GM23248 (cell line): ENCODE results near the gene STRADB. TPM values are rescaled to one million over a fixed set of nuclear protein-coding genes. Genes with fewer than 3 reads are reported as not detected.

Experiments used
- DNase-seq: peaks from one replicate; pipeline ENCODE4 v3.0.0-alpha.2; 2015
- H2AFZ ChIP-seq: fragments of 200-600 bp; sonication (generic); 2 replicates; pipeline ENCODE4 v1.6.1; 2016; ENCODE audit warnings: antibody characterized with exemption
- H3F3A ChIP-seq: fragments of 200-600 bp; sonication (generic); 2 replicates; pipeline ENCODE4 v1.6.1; 2016; ENCODE audit warnings: mild to moderate bottlenecking, antibody characterized with exemption, mixed run types; ENCODE audit not compliant: insufficient read depth
- H3K27ac ChIP-seq: fragments of 200-600 bp; sonication (generic); 2 replicates; pipeline ENCODE4 v1.5.1; 2016; ENCODE audit warnings: mild to moderate bottlenecking
- H3K27me3 ChIP-seq: fragments of 200-600 bp; sonication (generic); replicated peaks from 2 replicates; pipeline ENCODE4 v1.6.1; 2016; ENCODE audit warnings: mild to moderate bottlenecking; ENCODE audit not compliant: insufficient read depth
- H3K36me3 ChIP-seq: fragments of 200-600 bp; sonication (generic); 2 replicates; pipeline ENCODE4 v1.6.1; 2016; ENCODE audit warnings: low read depth, mild to moderate bottlenecking
- H3K4me1 ChIP-seq: fragments of 200-600 bp; sonication (generic); 2 replicates; pipeline ENCODE4 v1.6.1; 2016; ENCODE audit warnings: mild to moderate bottlenecking; ENCODE audit not compliant: insufficient read depth
- H3K4me2 ChIP-seq: fragments of 200-600 bp; sonication (generic); one replicate; pipeline ENCODE4 v1.6.1; 2016; ENCODE audit warnings: mild to moderate bottlenecking; ENCODE audit not compliant: unreplicated experiment
- H3K4me3 ChIP-seq: fragments of 200-600 bp; sonication (generic); 2 replicates; pipeline ENCODE4 v1.5.1; 2016; ENCODE audit warnings: mild to moderate bottlenecking
- H3K79me2 ChIP-seq: fragments of 200-600 bp; sonication (generic); 2 replicates; pipeline ENCODE4 v1.6.1; 2016; ENCODE audit warnings: mild to moderate bottlenecking; ENCODE audit not compliant: insufficient read depth
- H3K9ac ChIP-seq: fragments of 200-600 bp; sonication (generic); 2 replicates; pipeline ENCODE4 v1.6.1; 2016; ENCODE audit warnings: mild to moderate bottlenecking
- H3K9me2 ChIP-seq: fragments of 200-600 bp; sonication (generic); 2 replicates; pipeline ENCODE4 v1.6.1; 2016; ENCODE audit warnings: mixed run types, mild to moderate bottlenecking, moderate library complexity; ENCODE audit not compliant: insufficient read depth
- H3K9me3 ChIP-seq: fragments of 200-600 bp; sonication (generic); one replicate; pipeline ENCODE4 v1.6.1; 2017; ENCODE audit warnings: low read depth
- H4K20me1 ChIP-seq: fragments of 200-600 bp; sonication (generic); 2 replicates; pipeline ENCODE4 v1.6.0; 2016; ENCODE audit not compliant: insufficient read depth
- EZH2 ChIP-seq: fragments of 200-600 bp; sonication (generic); IDR thresholded peaks from 2 replicates; pipeline ENCODE4 v1.6.1; 2018; ENCODE audit warnings: antibody characterized with exemption, mild to moderate bottlenecking; ENCODE audit not compliant: insufficient read depth, poor library complexity, severe bottlenecking
- EZH2phosphoT487 ChIP-seq: fragments of 200-600 bp; sonication (generic); IDR thresholded peaks from 2 replicates; pipeline ENCODE4 v1.6.1; 2018; ENCODE audit warnings: antibody characterized with exemption, moderate library complexity, mild to moderate bottlenecking, low read depth; ENCODE audit not compliant: insufficient read depth
- WGBS, 2 experiments: methylation state at CpG; one replicate each; pipeline ENCODE4 v1.1.6; 2015 to 2017; ENCODE audit warnings: low lambda C conversion rate in 2 of 2, low coverage in 1 of 2; ENCODE audit errors: missing lambda C conversion rate in 2 of 2; 5-methylcytosine and 5-hydroxymethylcytosine counted together
- in situ Hi-C: fragments of 300-500 bp; cut with MboI; formaldehyde crosslinking; loops from 2 replicates; pipeline ENCODE4 v1.15.0; 2020
- polyA plus RNA-seq: library from polyadenylated mRNA; unstranded; fragments of >200 nt; fragmentation: Nextera tagmentation; extraction: Ambion mirVana; gene quantifications from 2 replicates; pipeline ENCODE4 v1.2.1, GENCODE V29; 2016
- total RNA-seq: library from RNA; depleted of rRNA; stranded (reverse); fragments of >200 nt; shearing (Covaris generic); gene quantifications from 2 replicates; pipeline ENCODE4 v1.2.3, GENCODE V29; 2014

The STRADB gene
- total and polyA plus RNA-seq, 2 experiments from 2014 or later: 21.2 to 33.7 TPM

- no peak overlapping the region for H3K9ac ChIP-seq
- no peaks in the 10 kb centered on the region for H3K27me3 ChIP-seq
- H3F3A ChIP-seq: no peaks in the 10 kb centered on the region; the same call in 1 of the 2 replicates
- H4K20me1 ChIP-seq: 0 out of 2 replicates have a peak, but pooled peaks cover 4% of the 10 kb centered on the region
- H3K27ac ChIP-seq: no peak overlapping the region
- TF ChIP-seq EZH2 (no peak), EZH2phosphoT487 (no peak)
- H3K79me2 ChIP-seq: no peaks in the 10 kb centered on the region
- no peak overlapping the region for H3K4me3 ChIP-seq
- H3K36me3 ChIP-seq: peaks cover 25% of the 10 kb centered on the region
- no peak overlapping the region for H2AFZ ChIP-seq
- H3K9me3 ChIP-seq: no peaks in the 10 kb centered on the region
- no peak overlapping the region for H3K4me2 ChIP-seq
- no peak for DNase-seq
- 94 to 100% methylated on average over 1 of the region's 1 CpG for WGBS, 2 experiments
- in situ Hi-C loops: no loop called here
- no peaks in the 10 kb centered on the region for H3K9me2 ChIP-seq
- H3K4me1 ChIP-seq: 0 out of 2 replicates have a peak, but pooled peaks cover under 1% of the 10 kb centered on the region
These were observed 9.0 kb downstream of the STRADB start for GRCh38 chr2:201460532-201460931.

GRCh38 chr2:201464547-201464946 lies 13.0 kb downstream of the STRADB start:
- H3K27ac ChIP-seq: no peak overlapping the region
- no peaks in the 10 kb centered on the region for H3K9me2 ChIP-seq
- no peak overlapping the region for H3K9ac ChIP-seq
- DNase-seq: no peak
- H3K4me1 ChIP-seq: peaks cover 25% of the 10 kb centered on the region
- no peak overlapping the region for H3K4me3 ChIP-seq
- 80 to 88% methylated on average over 1 of the region's 1 CpG for WGBS, 2 experiments
- peaks cover 23% of the 10 kb centered on the region for H3K36me3 ChIP-seq
- peaks cover 21% of the 10 kb centered on the region for H3F3A ChIP-seq
- no peak for TF ChIP-seq EZH2phosphoT487
- TF ChIP-seq EZH2: no peak
- no peak overlapping the region for H3K4me2 ChIP-seq
- no peaks in the 10 kb centered on the region for H3K79me2 ChIP-seq
- no peaks in the 10 kb centered on the region for H3K9me3 ChIP-seq
- in situ Hi-C loops: no loop called here
- H4K20me1 ChIP-seq: no peaks in the 10 kb centered on the region
- no peak overlapping the region for H2AFZ ChIP-seq
- no peaks in the 10 kb centered on the region for H3K27me3 ChIP-seq

- no peak overlapping the region for H3K9ac ChIP-seq
- no peak overlapping the region for H3K4me2 ChIP-seq
- in situ Hi-C loops: no loop called here
- H3K4me3 ChIP-seq: no peak overlapping the region
- H2AFZ ChIP-seq: no peak overlapping the region
- H3K27me3 ChIP-seq: no peaks in the 10 kb centered on the region
- H3K9me2 ChIP-seq: no peaks in the 10 kb centered on the region
- H3K9me3 ChIP-seq: no peaks in the 10 kb centered on the region
- no peaks in the 10 kb centered on the region for H3K79me2 ChIP-seq
- peaks cover 23% of the 10 kb centered on the region for H3K36me3 ChIP-seq
- 67 to 86% methylated on average over 2 of the region's 2 CpGs for WGBS, 2 experiments
- TF ChIP-seq EZH2 (no peak), EZH2phosphoT487 (no peak)
- H3K4me1 ChIP-seq: peaks cover 25% of the 10 kb centered on the region
- H3F3A ChIP-seq: peaks cover 21% of the 10 kb centered on the region
- DNase-seq: no peak
- H3K27ac ChIP-seq: peak overlapping the region; percentile 34
- H4K20me1 ChIP-seq: no peaks in the 10 kb centered on the region
These were observed 14.0 kb downstream of the STRADB start for GRCh38 chr2:201465524-201465971.

- H3K9ac ChIP-seq: 0 out of 2 replicates have a peak overlapping the region, but pooled peaks have one; percentile 0
These were observed 14.6 kb downstream of the STRADB start for GRCh38 chr2:201466050-201466675.

GRCh38 chr2:201467666-201468065 lies 16.1 kb downstream of the STRADB start:
- DNase-seq: peak; percentile 19
- Histone ChIP-seq H3K27me3 (no peaks in the 10 kb centered on the region), H3F3A (peaks cover 34% of the 10 kb centered on the region), H2AFZ (no peak overlapping the region), H3K4me3 (no peak overlapping the region), H3K36me3 (0 out of 2 replicates have a peak, but pooled peaks cover 8% of the 10 kb centered on the region), H3K9me3 (no peaks in the 10 kb centered on the region), H4K20me1 (no peaks in the 10 kb centered on the region), H3K27ac (no peak overlapping the region), H3K9ac (no peak overlapping the region), H3K4me2 (no peak overlapping the region), H3K79me2 (no peaks in the 10 kb centered on the region), H3K9me2 (no peaks in the 10 kb centered on the region), H3K4me1 (peaks cover 40% of the 10 kb centered on the region)
- TF ChIP-seq EZH2 (no peak), EZH2phosphoT487 (no peak)
- in situ Hi-C loops: no loop called here

More at GRCh38 chr2:201466050-201466675, 14.6 kb downstream of the STRADB start:
- H3K4me2 ChIP-seq: peak overlapping the region; percentile 46
- DNase-seq: peak; percentile 89
- in situ Hi-C loops: no loop called here
- peaks cover 20% of the 10 kb centered on the region for H3K36me3 ChIP-seq
- peaks cover 25% of the 10 kb centered on the region for H3K4me1 ChIP-seq
- no peaks in the 10 kb centered on the region for H4K20me1 ChIP-seq
- H3K9me2 ChIP-seq: no peaks in the 10 kb centered on the region
- no peaks in the 10 kb centered on the region for H3K79me2 ChIP-seq
- TF ChIP-seq EZH2 (no peak), EZH2phosphoT487 (no peak)
- peak overlapping the region; percentile 34 for H3K27ac ChIP-seq
- H3K27me3 ChIP-seq: no peaks in the 10 kb centered on the region
- no peak overlapping the region for H3K4me3 ChIP-seq
- 8 to 9% methylated on average over 3 of the region's 3 CpGs for WGBS, 2 experiments
- H2AFZ ChIP-seq: no peak overlapping the region
- H3F3A ChIP-seq: peaks cover 21% of the 10 kb centered on the region
- H3K9me3 ChIP-seq: no peaks in the 10 kb centered on the region
